H9 (cell line): Measurements from ENCODE around the gene DYNC1H1. TPM values are rescaled to one million over a fixed set of nuclear protein-coding genes. Genes with fewer than 3 reads are reported as not detected.
"Not testable (repeated sequence)": the region's sequence is repeated elsewhere in the genome, so short reads cannot be mapped to it uniquely, and the experiment has no call there.

ENCODE experiments used
- DNase-seq: peaks from one replicate; pipeline ENCODE4 v3.0.0-alpha.2; 2017
- H2AFZ ChIP-seq: one replicate; pipeline ENCODE4 v1.6.1; 2013; ENCODE audit warnings: mild to moderate bottlenecking, low read length, control low read depth, moderate library complexity
- H2AK5ac ChIP-seq: 2 replicates; pipeline ENCODE4 v1.6.1; 2013; ENCODE audit warnings: low read length, control low read depth, mixed read lengths; ENCODE audit not compliant: insufficient read length
- H2BK120ac ChIP-seq: one replicate; pipeline ENCODE4 v1.6.1; 2013; ENCODE audit warnings: low read depth, mild to moderate bottlenecking, low read length, control low read depth, inconsistent platforms; ENCODE audit not compliant: poor library complexity, severe bottlenecking
- H2BK12ac ChIP-seq: 2 replicates; pipeline ENCODE4 v1.6.1; 2013; ENCODE audit warnings: low read length, control low read depth, mixed read lengths, low read depth; ENCODE audit not compliant: insufficient read length
- H2BK15ac ChIP-seq: 2 replicates; pipeline ENCODE4 v1.6.1; 2013; ENCODE audit warnings: low read depth, low read length, control low read depth
- H2BK20ac ChIP-seq: one replicate; pipeline ENCODE4 v1.6.1; 2013; ENCODE audit warnings: low read depth, mild to moderate bottlenecking, low read length, control low read depth, inconsistent platforms; ENCODE audit not compliant: poor library complexity, severe bottlenecking
- H2BK5ac ChIP-seq: 2 replicates; pipeline ENCODE4 v1.6.1; 2013; ENCODE audit warnings: low read length, control low read depth, mixed read lengths; ENCODE audit not compliant: insufficient read length
- H3K14ac ChIP-seq: 2 replicates; pipeline ENCODE4 v1.6.1; 2013; ENCODE audit warnings: low read length, control low read depth; ENCODE audit not compliant: insufficient read depth
- H3K18ac ChIP-seq: 2 replicates; pipeline ENCODE4 v1.6.1; 2013; ENCODE audit warnings: low read depth, mild to moderate bottlenecking, mixed read lengths, low read length, control low read depth; ENCODE audit not compliant: insufficient read length
- H3K23ac ChIP-seq: 2 replicates; pipeline ENCODE4 v1.6.1; 2013; ENCODE audit warnings: low read length, control low read depth, mixed read lengths, low read depth; ENCODE audit not compliant: insufficient read length
- H3K23me2 ChIP-seq: 2 replicates; pipeline ENCODE4 v1.6.1; 2013; ENCODE audit warnings: low read depth, mild to moderate bottlenecking, mixed read lengths, low read length, control low read depth; ENCODE audit not compliant: insufficient read length, poor library complexity, severe bottlenecking
- H3K27ac ChIP-seq: 2 replicates; pipeline ENCODE4 v1.5.1; 2013; ENCODE audit warnings: low read length, control low read depth, mixed read lengths, low read depth; ENCODE audit not compliant: insufficient read length
- H3K27me3 ChIP-seq: 2 replicates; pipeline ENCODE4 v1.6.1; 2013; ENCODE audit warnings: low read length, control low read depth, inconsistent platforms; ENCODE audit not compliant: insufficient read depth
- H3K4ac ChIP-seq: 2 replicates; pipeline ENCODE4 v1.6.1; 2013; ENCODE audit warnings: low read depth, mild to moderate bottlenecking, control low read depth, inconsistent platforms, low read length, moderate library complexity
- H3K4me1 ChIP-seq: 2 replicates; pipeline ENCODE4 v1.6.1; 2013; ENCODE audit warnings: low read length, control low read depth, inconsistent platforms; ENCODE audit not compliant: insufficient read depth
- H3K4me2 ChIP-seq: 2 replicates; pipeline ENCODE4 v1.6.1; 2013; ENCODE audit warnings: low read length, control low read depth, mixed read lengths; ENCODE audit not compliant: insufficient read length, insufficient read depth
- H3K56ac ChIP-seq: 2 replicates; pipeline ENCODE4 v1.6.1; 2013; ENCODE audit warnings: low read depth, mild to moderate bottlenecking, mixed read lengths, low read length, control low read depth; ENCODE audit not compliant: insufficient read length
- H3K79me1 ChIP-seq: 2 replicates; pipeline ENCODE4 v1.6.1; 2013; ENCODE audit warnings: low read depth, mild to moderate bottlenecking, moderate library complexity, low read length, control low read depth, inconsistent platforms; ENCODE audit not compliant: insufficient read depth, poor library complexity, severe bottlenecking
- H3K79me2 ChIP-seq: 2 replicates; pipeline ENCODE4 v1.6.1; 2013; ENCODE audit warnings: low read length, control low read depth, inconsistent platforms; ENCODE audit not compliant: insufficient read depth
- H3K9ac ChIP-seq: 2 replicates; pipeline ENCODE4 v1.6.1; 2013; ENCODE audit warnings: low read length, control low read depth, mixed read lengths; ENCODE audit not compliant: insufficient read length; ENCODE audit errors: extremely low read depth
- H3K9me3 ChIP-seq: one replicate; pipeline ENCODE4 v1.6.1; 2013; ENCODE audit warnings: low read depth, low read length, inconsistent platforms; ENCODE audit not compliant: control insufficient read depth
- H3T11ph ChIP-seq: one replicate; pipeline ENCODE4 v1.6.1; 2013; ENCODE audit warnings: mild to moderate bottlenecking, low read length, control low read depth, inconsistent platforms
- H4K20me1 ChIP-seq: one replicate; pipeline ENCODE4 v1.6.1; 2013; ENCODE audit not compliant: control insufficient read depth, insufficient read length, insufficient read depth
- H4K5ac ChIP-seq: 2 replicates; pipeline ENCODE4 v1.6.1; 2013; ENCODE audit warnings: low read depth, mild to moderate bottlenecking, mixed read lengths, low read length, control low read depth; ENCODE audit not compliant: insufficient read length
- H4K8ac ChIP-seq: replicated peaks from 2 replicates; pipeline ENCODE4 v1.6.1; 2013; ENCODE audit warnings: low read length, control low read depth, mixed read lengths, low read depth; ENCODE audit not compliant: insufficient read length
- H4K91ac ChIP-seq: 2 replicates; pipeline ENCODE4 v1.6.1; 2013; ENCODE audit warnings: low read depth, mild to moderate bottlenecking, moderate library complexity, mixed read lengths, low read length, control low read depth; ENCODE audit not compliant: insufficient read length
- H3K27ac Mint-ChIP-seq, 3 experiments: 2 replicates in 2 of 3; 3 replicates in 1 of 3; pipeline ENCODE4 v1.8.0; 2020 to 2021; ENCODE audit warnings: mixed read lengths in 3 of 3, mild to moderate bottlenecking in 1 of 3, moderate library complexity in 1 of 3
- H3K27me3 Mint-ChIP-seq: 2 replicates; pipeline ENCODE4 v1.8.0; 2021; ENCODE audit warnings: low read depth, mild to moderate bottlenecking, moderate library complexity, mixed read lengths
- H3K36me3 Mint-ChIP-seq, 3 experiments: 2 replicates in 2 of 3; 3 replicates in 1 of 3; pipeline ENCODE4 v1.8.0; 2020 to 2021; ENCODE audit warnings: low read depth in 3 of 3, mixed read lengths in 3 of 3; ENCODE audit not compliant: insufficient read depth in 1 of 3
- H3K4me1 Mint-ChIP-seq, 2 experiments: 2 replicates each; pipeline ENCODE4 v1.8.0; 2020; ENCODE audit warnings: mixed read lengths in 2 of 2
- H3K4me3 Mint-ChIP-seq, 2 experiments: 2 replicates in 1 of 2; 3 replicates in 1 of 2; pipeline ENCODE4 v1.8.0; 2020 to 2021; ENCODE audit warnings: mild to moderate bottlenecking in 2 of 2, mixed read lengths in 2 of 2, moderate library complexity in 1 of 2
- H3K9me3 Mint-ChIP-seq, 2 experiments: 2 replicates in 1 of 2; 3 replicates in 1 of 2; pipeline ENCODE4 v1.8.0; 2020; ENCODE audit warnings: mild to moderate bottlenecking in 2 of 2, mixed read lengths in 2 of 2, moderate library complexity in 1 of 2
- WGBS: extraction: QIAGEN DNeasy Blood & Tissue Kit; methylation state at CpG from one replicate; pipeline ENCODE4 v1.1.7; 2013; ENCODE audit warnings: missing lambda C conversion rate, low lambda C conversion rate, mixed read lengths; ENCODE audit not compliant: insufficient read length; ENCODE audit errors: extremely low coverage; 5-methylcytosine and 5-hydroxymethylcytosine counted together
- total RNA-seq: library from RNA; stranded (reverse); gene quantifications from 2 replicates; pipeline ENCODE4 v1.2.1, GENCODE V29; 2021
- TF ChIP-seq, protein P1 (sequence below): fragments of 200-600 bp; sonication (generic); conservative IDR thresholded peaks from 3 replicates; pipeline ENCODE4 v1.8.0; 2021; ENCODE audit warnings: antibody characterized with exemption, mild to moderate bottlenecking

Gene DYNC1H1
- total RNA-seq, 1 experiment from 2014 or later, result 359 TPM

DNA sequence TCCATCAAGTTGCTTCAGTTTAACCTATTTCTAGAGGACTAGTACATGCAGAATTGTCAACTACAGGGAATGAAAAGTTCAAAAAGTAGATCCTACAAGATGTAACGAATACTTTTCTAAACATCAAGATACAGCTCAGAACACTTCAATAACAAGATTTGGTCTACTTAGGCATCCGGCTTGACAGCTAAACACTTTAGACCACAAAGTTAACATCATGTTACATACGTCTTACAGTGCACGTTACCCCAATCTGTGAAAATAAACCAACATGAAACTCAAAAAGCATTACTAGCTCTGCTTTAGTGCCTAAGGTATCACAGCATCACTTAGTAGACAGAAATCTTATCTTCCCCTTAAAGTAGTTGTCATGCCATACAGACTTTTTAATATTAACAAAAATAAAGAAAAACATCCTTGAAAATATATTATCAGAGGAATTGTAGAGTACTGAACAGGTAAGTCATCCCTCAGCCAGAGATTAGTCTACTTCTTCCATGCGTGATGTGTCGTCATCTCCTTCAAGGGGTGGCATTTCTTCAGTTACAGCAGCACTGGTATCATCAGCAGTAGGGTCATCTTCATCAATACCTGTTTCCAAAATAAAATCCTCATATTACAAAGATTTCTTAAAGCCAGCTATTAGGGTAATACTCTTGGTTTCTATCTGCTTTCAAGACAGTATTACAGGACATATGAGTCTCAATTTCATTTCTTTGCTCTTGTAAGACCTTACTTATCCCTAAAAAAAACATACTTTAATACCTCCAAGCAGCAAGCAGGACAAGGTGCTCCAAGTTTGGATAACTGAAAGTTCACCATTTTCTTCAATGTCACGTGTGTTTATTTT lies 117.1 kb downstream of the DYNC1H1 start:
- Mint-ChIP-seq H3K9me3 (no peaks in the 10 kb centered on the region), H3K4me1 (peaks cover 30 to 34% of the 10 kb centered on the region in 2 experiments), H3K4me3 (no peak overlapping the region), H3K27ac (peak overlapping the region in 1 of 3 experiments; percentile 64; a peak in 1 of 7 replicates), H3K36me3 (peaks cover 71 to 89% (median 80%) of the 10 kb centered on the region in 3 experiments), H3K27me3 (no peaks in the 10 kb centered on the region)
- H3K4me2 ChIP-seq, result no peak overlapping the region
- H3K79me1 ChIP-seq, result no peaks in the 10 kb centered on the region
- H2BK120ac ChIP-seq, result no peak overlapping the region
- H4K91ac ChIP-seq, result no peak overlapping the region
- H3K4me1 ChIP-seq, result no peaks in the 10 kb centered on the region
- no peaks in the 10 kb centered on the region for H4K20me1 ChIP-seq
- H3K9ac ChIP-seq, result no peak overlapping the region
- DNase-seq, result no peak
- H3K27ac ChIP-seq, result no peak overlapping the region
- no peak overlapping the region for H3K4ac ChIP-seq
- no peak overlapping the region for H2AK5ac ChIP-seq
- H3K79me2 ChIP-seq, result peaks cover 9% of the 10 kb centered on the region; the same call in 1 of the 2 replicates
- no peak overlapping the region for H2BK20ac ChIP-seq
- no peak overlapping the region for H3K18ac ChIP-seq
- no peak overlapping the region for H2AFZ ChIP-seq
- WGBS, result no CpG with 5 or more reads among the region's 7 CpGs
- no peak overlapping the region for H3K14ac ChIP-seq
- no peaks in the 10 kb centered on the region for H3K9me3 ChIP-seq
- TF ChIP-seq, protein P1, sequence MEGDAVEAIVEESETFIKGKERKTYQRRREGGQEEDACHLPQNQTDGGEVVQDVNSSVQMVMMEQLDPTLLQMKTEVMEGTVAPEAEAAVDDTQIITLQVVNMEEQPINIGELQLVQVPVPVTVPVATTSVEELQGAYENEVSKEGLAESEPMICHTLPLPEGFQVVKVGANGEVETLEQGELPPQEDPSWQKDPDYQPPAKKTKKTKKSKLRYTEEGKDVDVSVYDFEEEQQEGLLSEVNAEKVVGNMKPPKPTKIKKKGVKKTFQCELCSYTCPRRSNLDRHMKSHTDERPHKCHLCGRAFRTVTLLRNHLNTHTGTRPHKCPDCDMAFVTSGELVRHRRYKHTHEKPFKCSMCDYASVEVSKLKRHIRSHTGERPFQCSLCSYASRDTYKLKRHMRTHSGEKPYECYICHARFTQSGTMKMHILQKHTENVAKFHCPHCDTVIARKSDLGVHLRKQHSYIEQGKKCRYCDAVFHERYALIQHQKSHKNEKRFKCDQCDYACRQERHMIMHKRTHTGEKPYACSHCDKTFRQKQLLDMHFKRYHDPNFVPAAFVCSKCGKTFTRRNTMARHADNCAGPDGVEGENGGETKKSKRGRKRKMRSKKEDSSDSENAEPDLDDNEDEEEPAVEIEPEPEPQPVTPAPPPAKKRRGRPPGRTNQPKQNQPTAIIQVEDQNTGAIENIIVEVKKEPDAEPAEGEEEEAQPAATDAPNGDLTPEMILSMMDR, result no peak
- H2BK12ac ChIP-seq, result no peak overlapping the region
- no peaks in the 10 kb centered on the region for H3K27me3 ChIP-seq
- no peak overlapping the region for H3K23ac ChIP-seq
- H3K56ac ChIP-seq, result no peak overlapping the region
- no peak overlapping the region for H4K8ac ChIP-seq
- H2BK5ac ChIP-seq, result no peak overlapping the region
- no peak overlapping the region for H4K5ac ChIP-seq
- H3T11ph ChIP-seq, result no peak overlapping the region
- no peak overlapping the region for H2BK15ac ChIP-seq
- H3K23me2 ChIP-seq, result peaks cover 5% of the 10 kb centered on the region

DNA sequence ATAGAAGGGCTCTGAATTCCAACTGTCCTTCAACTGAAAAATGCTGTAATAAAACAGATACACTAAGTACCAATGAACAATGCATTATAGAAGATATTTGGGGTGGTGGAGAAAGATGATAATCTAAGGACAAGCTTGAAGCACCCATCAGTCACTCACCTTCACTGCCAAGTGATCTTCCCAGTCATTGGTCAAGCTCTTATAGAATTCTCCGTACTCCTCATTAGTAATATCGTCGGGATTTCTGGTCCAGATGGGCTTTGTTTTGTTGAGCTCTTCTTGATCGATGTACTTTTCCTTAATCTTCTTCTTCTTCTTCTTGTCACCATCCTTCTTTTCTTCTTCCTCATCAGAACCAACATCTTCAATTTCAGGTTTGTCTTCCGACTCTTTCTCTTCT lies 120.1 kb downstream of the DYNC1H1 start:
- peaks cover 64 to 68% (median 68%) of the 10 kb centered on the region in 3 experiments for H3K36me3 Mint-ChIP-seq

More for the DNA sequence above, 120.1 kb downstream of the DYNC1H1 start:
- H3K79me1 ChIP-seq, H2AFZ ChIP-seq, H2BK20ac ChIP-seq, H4K20me1 ChIP-seq, H2BK120ac ChIP-seq, H3K79me2 ChIP-seq, H2BK5ac ChIP-seq, H4K5ac ChIP-seq, H2BK12ac ChIP-seq, H3K23ac ChIP-seq, H2BK15ac ChIP-seq, H3T11ph ChIP-seq, H3K27me3 Mint-ChIP-seq, H3K27ac ChIP-seq, H4K91ac ChIP-seq, DNase-seq, H3K27me3 ChIP-seq, H4K8ac ChIP-seq, H3K4ac ChIP-seq, H3K14ac ChIP-seq, H3K56ac ChIP-seq, H2AK5ac ChIP-seq, H3K18ac ChIP-seq, H3K4me1 ChIP-seq, H3K9me3 Mint-ChIP-seq, H3K23me2 ChIP-seq, H3K9me3 ChIP-seq, H3K9ac ChIP-seq: not testable (repeated sequence)
- peak overlapping the region; percentile 95 to 96 for H3K4me3 Mint-ChIP-seq
- WGBS, result no CpG with 5 or more reads among the region's 5 CpGs
- peaks cover 42 to 50% of the 10 kb centered on the region in 2 experiments for H3K4me1 Mint-ChIP-seq
- H3K27ac Mint-ChIP-seq, result peak overlapping the region in 2 of 3 experiments; percentile 1 to 37; a peak in 3 of 7 replicates
- peak overlapping the region; percentile 70 for H3K4me2 ChIP-seq
